Endothelial cell of umbilical vein (primary cell): ENCODE data around the gene PSMC6. TPM values are rescaled to one million over a fixed set of nuclear protein-coding genes. Genes with fewer than 3 reads are reported as not detected.

ENCODE experiments used
- BruUV-seq: library from RNA; stranded (reverse); fragments of 400-500 nt; replicated peaks from 2 replicates; lab custom pipeline; 2021; lab: Mats Ljungman, UMichigan
- CTCF ChIA-PET: fragments of 300-600, 350-600 bp; sonication (Branson Sonifier 250); formaldehyde crosslinking; loops from one replicate; lab custom pipeline; 2021; ENCODE audit warnings: antibody characterized with exemption, inconsistent platforms; lab: Charles Lee
- POLR2A ChIA-PET: fragments of 300-600, 350-600 bp; sonication (Branson Sonifier 250); formaldehyde crosslinking; loops from one replicate; lab custom pipeline; 2021; ENCODE audit warnings: antibody characterized with exemption, inconsistent platforms; lab: Charles Lee
- DNase-seq: peaks from one replicate; pipeline ENCODE4 v3.0.0-alpha.2; 2011; ENCODE audit warnings: low read depth, low spot score
- FAIRE-seq: peaks from 2 replicates; lab custom pipeline; 2011; peaks lifted over from hg19 to GRCh38; lab: Jason Lieb, UNC
- H2AFZ ChIP-seq: 2 replicates; pipeline ENCODE4 v1.6.0; 2012; ENCODE audit warnings: low read depth, low read length, control low read depth, inconsistent platforms
- H3K27ac ChIP-seq: 2 replicates; pipeline ENCODE4 v1.5.1; 2011; ENCODE audit warnings: low read depth, mild to moderate bottlenecking, control low read depth, low read length, moderate library complexity; ENCODE audit not compliant: insufficient read depth
- H3K27me3 ChIP-seq, 2 experiments: 2 replicates each; pipeline versions ENCODE4 v1.6.0 to v1.6.1; 2011; ENCODE audit warnings: low read length in 2 of 2, mixed read lengths in 1 of 2; ENCODE audit not compliant: control insufficient read depth in 2 of 2, insufficient read depth in 2 of 2
- H3K36me3 ChIP-seq, 2 experiments: 2 replicates in 1 of 2; 3 replicates in 1 of 2; pipeline ENCODE4 v1.5.1; 2011; ENCODE audit warnings: low read length in 2 of 2, mild to moderate bottlenecking in 1 of 2, moderate library complexity in 1 of 2; ENCODE audit not compliant: control insufficient read depth in 2 of 2, insufficient read depth in 2 of 2; ENCODE audit errors: extremely low read depth in 1 of 2
- H3K4me1 ChIP-seq: 3 replicates; pipeline ENCODE4 v1.5.1; 2011; ENCODE audit warnings: mild to moderate bottlenecking, low read length; ENCODE audit not compliant: control insufficient read depth, insufficient read depth; ENCODE audit errors: extremely low read depth
- H3K4me2 ChIP-seq: 2 replicates; pipeline ENCODE4 v1.6.1; 2011; ENCODE audit warnings: low read length, control low read depth, mixed read lengths; ENCODE audit not compliant: insufficient read depth
- H3K4me3 ChIP-seq, 3 experiments: fragments of 200-600 bp in 1 of 3; sonication (generic), shearing (Covaris generic) in 1 of 3; replicated peaks in 1 of 3; 2 replicates each; pipeline ENCODE4 v1.5.1; 2011 to 2016; ENCODE audit warnings: control low read depth in 3 of 3, low read length in 3 of 3, mild to moderate bottlenecking in 2 of 3, inconsistent platforms in 1 of 3, low read depth in 1 of 3, moderate library complexity in 1 of 3; ENCODE audit not compliant: insufficient read depth in 1 of 3
- H3K79me2 ChIP-seq: 2 replicates; pipeline ENCODE4 v1.6.0; 2012; ENCODE audit warnings: low read length, inconsistent platforms; ENCODE audit not compliant: control insufficient read depth, insufficient read depth
- H3K9ac ChIP-seq: replicated peaks from 2 replicates; pipeline ENCODE3; 2011; ENCODE audit warnings: low read length, control low read depth; ENCODE audit not compliant: insufficient read depth; ENCODE audit errors: extremely low read depth
- H3K9me1 ChIP-seq: replicated peaks from 3 replicates; pipeline ENCODE4 v1.6.0; 2011; ENCODE audit warnings: mild to moderate bottlenecking, low read length; ENCODE audit not compliant: control insufficient read depth, insufficient read depth; ENCODE audit errors: extremely low read depth
- H3K9me3 ChIP-seq: replicated peaks from 2 replicates; pipeline ENCODE4 v1.5.1; 2012; ENCODE audit warnings: low read length, inconsistent platforms; ENCODE audit not compliant: control insufficient read depth, insufficient read depth
- H4K20me1 ChIP-seq: replicated peaks from 2 replicates; pipeline ENCODE3; 2011; ENCODE audit warnings: mild to moderate bottlenecking, low read length; ENCODE audit not compliant: control insufficient read depth, insufficient read depth; ENCODE audit errors: extremely low read depth
- EZH2 ChIP-seq: IDR thresholded peaks from 2 replicates; pipeline ENCODE4 v1.6.1; 2012; ENCODE audit warnings: borderline replicate concordance, low read depth, mild to moderate bottlenecking, moderate library complexity, low read length, inconsistent platforms; ENCODE audit not compliant: severe bottlenecking
- GATA2 ChIP-seq: IDR thresholded peaks from 2 replicates; pipeline ENCODE4 v1.7.0; 2011; ENCODE audit warnings: low read depth, mild to moderate bottlenecking, moderate library complexity, mixed read lengths, low read length; ENCODE audit not compliant: insufficient read length, insufficient read depth
- JUN ChIP-seq: IDR thresholded peaks from 2 replicates; pipeline ENCODE4 v1.6.1; 2011; ENCODE audit warnings: borderline replicate concordance, low read depth; ENCODE audit not compliant: insufficient read length, insufficient read depth
- MYC ChIP-seq: IDR thresholded peaks from one replicate; pipeline ENCODE4 v1.6.1; 2011; ENCODE audit warnings: mild to moderate bottlenecking, low read depth, low read length
- POLR2A ChIP-seq: IDR thresholded peaks from 2 replicates; pipeline ENCODE4 v1.6.1; 2012; ENCODE audit warnings: low read depth, mild to moderate bottlenecking, control low read depth, low read length
- POLR2AphosphoS5 ChIP-seq: IDR thresholded peaks from 2 replicates; pipeline ENCODE4 v1.6.1; 2012; ENCODE audit warnings: low read depth, mild to moderate bottlenecking, control low read depth, low read length, moderate library complexity; ENCODE audit not compliant: insufficient read depth
- dilution Hi-C: fragments of 300-500 bp; cut with MboI; formaldehyde crosslinking; loops from one replicate; pipeline ENCODE4 v1.15.0; 2019; ENCODE audit warnings: low sequenced_read_pairs; ENCODE audit not compliant: extremely low pct_ligation_motif_present
- intact Hi-C: fragments of 100-400 bp; cut with micrococcal nuclease; formaldehyde crosslinking; loops from one replicate; pipeline ENCODE4 v1.10.0; 2022
- polyA plus RNA-seq, 4 experiments: library from polyadenylated mRNA; depleted of rRNA in 3 of 4; stranded (reverse) in 3 of 4; unstranded in 1 of 4; fragments of >200 nt; gene quantifications; 2 replicates each; pipeline versions ENCODE4 v1.2.1 to v1.2.3, GENCODE V29; 2011 to 2012; ENCODE audit warnings: missing spikeins in 1 of 4
- total RNA-seq: library from RNA; stranded (reverse); gene quantifications from 2 replicates; pipeline ENCODE4 v1.2.3, GENCODE V29; 2021
- TF ChIP-seq, protein P1 (sequence below), 2 donors: IDR thresholded peaks; 1 replicate in 1 of 2; 2 replicates in 1 of 2; pipeline ENCODE4 v1.5.1; 2011; ENCODE audit warnings: low read length in 2 of 2, mild to moderate bottlenecking in 2 of 2, moderate library complexity in 2 of 2, control low read depth in 1 of 2, inconsistent platforms in 1 of 2, low read depth in 1 of 2; ENCODE audit not compliant: insufficient read depth in 1 of 2; ENCODE audit errors: extremely low read depth in 1 of 2
- TF ChIP-seq, protein P2 (sequence below): IDR thresholded peaks from 2 replicates; pipeline ENCODE4 v1.6.1; 2011; ENCODE audit not compliant: insufficient read depth, insufficient read length

PSMC6 gene
- total and polyA plus RNA-seq, 2 donors (not counting 3 experiments of a cell fraction or from before 2014, with no cell fraction given), result 44.0 to 103 TPM

DNA sequence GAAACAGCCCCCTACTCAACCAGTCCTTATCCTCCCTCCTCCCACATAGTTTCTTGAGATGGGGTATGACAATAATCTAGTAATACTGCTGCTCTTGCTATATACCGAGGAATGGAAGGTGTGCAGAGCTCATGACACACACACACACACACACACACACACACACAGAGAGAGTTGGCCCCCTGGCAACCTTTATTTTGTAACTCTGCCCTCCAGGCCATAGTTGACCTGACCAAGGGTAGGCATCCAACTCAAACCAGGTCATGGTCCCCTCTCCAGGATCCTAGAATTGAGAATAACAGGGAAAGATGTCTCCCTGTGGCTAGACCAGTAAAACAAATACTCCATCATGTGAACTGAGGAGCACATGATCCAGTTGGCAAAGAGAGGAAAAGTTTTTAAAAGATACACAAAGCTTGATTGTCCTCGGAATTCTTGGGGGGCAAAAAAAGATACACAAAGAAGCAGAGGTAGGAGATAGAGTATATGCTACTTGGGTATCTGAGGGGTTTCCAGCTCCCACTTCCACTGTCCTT lies 22.9 kb upstream of the PSMC6 start:
- peaks cover 52% of the 10 kb centered on the region for H3K79me2 ChIP-seq
- POLR2A ChIA-PET, result interaction anchor here (0.9 kb wide), 1 partner anchor 12 kb away, joined by 4 read pairs; no protein-coding TSS in a partner anchor
- H3K9me3 ChIP-seq, result no peaks in the 10 kb centered on the region
- H3K36me3 ChIP-seq, result no peaks in the 10 kb centered on the region
- TF ChIP-seq JUN, result no peak
- TF ChIP-seq MYC, result no peak
- no peaks in the 10 kb centered on the region for H3K9me1 ChIP-seq
- BruUV-seq, result no TSS peak
- FAIRE-seq (no peak), DNase-seq (no peak)
- no peaks in the 10 kb centered on the region for H3K27me3 ChIP-seq
- CTCF ChIA-PET, result interaction anchor here (1.8 kb wide), 1 partner anchor 10 kb away, joined by 5 read pairs; no protein-coding TSS in a partner anchor
- H3K9ac ChIP-seq, result no peak overlapping the region
- intact Hi-C loops, result no loop called here
- no peak overlapping the region for H2AFZ ChIP-seq
- no peak overlapping the region for H3K27ac ChIP-seq
- no peaks in the 10 kb centered on the region for H3K4me1 ChIP-seq
- H3K4me2 ChIP-seq, result no peak overlapping the region
- H4K20me1 ChIP-seq, result peaks cover 6% of the 10 kb centered on the region
- dilution Hi-C loops, result no loop called here
- no peak overlapping the region for H3K4me3 ChIP-seq

DNA sequence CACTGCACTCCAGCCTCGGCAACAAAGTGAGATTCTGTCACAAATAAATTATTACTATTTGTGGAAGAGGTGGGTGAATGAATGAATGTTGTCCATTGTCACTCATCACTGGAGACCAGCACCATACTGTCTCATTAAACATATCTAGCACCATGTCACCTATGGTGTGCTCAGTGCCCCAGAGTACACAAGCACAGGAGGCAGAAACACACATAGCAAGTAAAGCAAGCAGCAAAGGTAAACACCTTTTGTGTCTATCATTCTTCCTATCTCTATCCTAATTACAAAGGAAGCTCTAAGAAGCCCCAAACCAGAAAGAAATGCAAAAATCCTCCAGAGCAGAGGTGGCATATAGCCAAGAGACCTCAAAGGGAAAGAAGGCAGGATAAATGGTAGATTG lies 20.8 kb upstream of the PSMC6 start:
- ChIA-PET CTCF (interaction anchor here (1.6 kb wide), 1 partner anchor 9 kb away, joined by 6 read pairs; the partner anchor contains the start of gene ERO1A), POLR2A (no interaction called here)
- intact Hi-C loops (no loop called here), dilution Hi-C loops (no loop called here)
- H3K9me3 ChIP-seq, result no peaks in the 10 kb centered on the region
- H3K4me1 ChIP-seq, result no peaks in the 10 kb centered on the region
- no peak for TF ChIP-seq MYC
- TF ChIP-seq, protein P1, sequence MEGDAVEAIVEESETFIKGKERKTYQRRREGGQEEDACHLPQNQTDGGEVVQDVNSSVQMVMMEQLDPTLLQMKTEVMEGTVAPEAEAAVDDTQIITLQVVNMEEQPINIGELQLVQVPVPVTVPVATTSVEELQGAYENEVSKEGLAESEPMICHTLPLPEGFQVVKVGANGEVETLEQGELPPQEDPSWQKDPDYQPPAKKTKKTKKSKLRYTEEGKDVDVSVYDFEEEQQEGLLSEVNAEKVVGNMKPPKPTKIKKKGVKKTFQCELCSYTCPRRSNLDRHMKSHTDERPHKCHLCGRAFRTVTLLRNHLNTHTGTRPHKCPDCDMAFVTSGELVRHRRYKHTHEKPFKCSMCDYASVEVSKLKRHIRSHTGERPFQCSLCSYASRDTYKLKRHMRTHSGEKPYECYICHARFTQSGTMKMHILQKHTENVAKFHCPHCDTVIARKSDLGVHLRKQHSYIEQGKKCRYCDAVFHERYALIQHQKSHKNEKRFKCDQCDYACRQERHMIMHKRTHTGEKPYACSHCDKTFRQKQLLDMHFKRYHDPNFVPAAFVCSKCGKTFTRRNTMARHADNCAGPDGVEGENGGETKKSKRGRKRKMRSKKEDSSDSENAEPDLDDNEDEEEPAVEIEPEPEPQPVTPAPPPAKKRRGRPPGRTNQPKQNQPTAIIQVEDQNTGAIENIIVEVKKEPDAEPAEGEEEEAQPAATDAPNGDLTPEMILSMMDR (IDR thresholded peaks at IDR 0.05; ENCODE audit: extremely low read depth in 1 of 2, insufficient read depth in 1 of 2, low read depth in 1 of 2, low read length in 2 of 2), result no peak
- no peak for TF ChIP-seq GATA2
- no peak for TF ChIP-seq POLR2AphosphoS5
- TF ChIP-seq POLR2A, result no peak
- TF ChIP-seq EZH2, result no peak
- TF ChIP-seq, protein P2, sequence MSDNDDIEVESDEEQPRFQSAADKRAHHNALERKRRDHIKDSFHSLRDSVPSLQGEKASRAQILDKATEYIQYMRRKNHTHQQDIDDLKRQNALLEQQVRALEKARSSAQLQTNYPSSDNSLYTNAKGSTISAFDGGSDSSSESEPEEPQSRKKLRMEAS, result no peak
- TF ChIP-seq JUN, result no peak
- no peak overlapping the region for H2AFZ ChIP-seq
- DNase-seq, result no peak
- FAIRE-seq, result no peak
- no peak overlapping the region for H3K27ac ChIP-seq
- no peaks in the 10 kb centered on the region for H3K9me1 ChIP-seq
- no peak overlapping the region for H3K9ac ChIP-seq
- peaks cover 8% of the 10 kb centered on the region for H4K20me1 ChIP-seq
- H3K36me3 ChIP-seq, result no peaks in the 10 kb centered on the region
- no peak overlapping the region for H3K4me2 ChIP-seq
- BruUV-seq, result no TSS peak
- H3K4me3 ChIP-seq, result no peak overlapping the region
- peaks cover 69% of the 10 kb centered on the region for H3K79me2 ChIP-seq
- no peaks in the 10 kb centered on the region for H3K27me3 ChIP-seq
